Chondrocyte (in vitro differentiated cells): ENCODE data around the gene HS6ST2. TPM values are rescaled to one million over a fixed set of nuclear protein-coding genes. Genes with fewer than 3 reads are reported as not detected.

ENCODE experiments used
- DNase-seq: peaks from one replicate; pipeline ENCODE4 v3.0.0; 2021; ENCODE audit warnings: mixed read lengths, low spot score
- H3K27ac Mint-ChIP-seq: one replicate; pipeline ENCODE4 v1.8.0; 2021; ENCODE audit warnings: mild to moderate bottlenecking, moderate library complexity, mixed read lengths; ENCODE audit not compliant: unreplicated experiment
- H3K27me3 Mint-ChIP-seq: 2 replicates; pipeline ENCODE4 v1.8.0; 2021; ENCODE audit warnings: low read depth, mixed read lengths
- H3K36me3 Mint-ChIP-seq: 2 replicates; pipeline ENCODE4 v1.8.0; 2021; ENCODE audit warnings: low read depth, mixed read lengths
- H3K4me1 Mint-ChIP-seq: 2 replicates; pipeline ENCODE4 v1.8.0; 2021; ENCODE audit warnings: low read depth, mild to moderate bottlenecking, mixed read lengths
- H3K4me3 Mint-ChIP-seq: one replicate; pipeline ENCODE4 v1.8.0; 2021; ENCODE audit warnings: mild to moderate bottlenecking, moderate library complexity, mixed read lengths; ENCODE audit not compliant: unreplicated experiment
- H3K9me3 Mint-ChIP-seq: 2 replicates; pipeline ENCODE4 v1.8.0; 2021; ENCODE audit warnings: low read depth, mixed read lengths
- CTCF ChIP-seq: fragments of 200-600 bp; sonication (generic); IDR thresholded peaks from 2 replicates; pipeline ENCODE4 v1.5.0; 2021; ENCODE audit warnings: antibody characterized with exemption, mild to moderate bottlenecking, moderate library complexity
- long read RNA-seq: library from polyadenylated mRNA; stranded (forward); transcript quantifications from one replicate; pipeline ENCODE4 v2.0.0, GENCODE V29; 2021
- total RNA-seq: library from RNA; stranded (reverse); gene quantifications from 3 replicates; pipeline ENCODE4 v1.2.1, GENCODE V29; 2021

The HS6ST2 gene
- total RNA-seq = 1.9 to 6.6 TPM (median 2.2 TPM) in 3 replicates
- long read RNA-seq, partial matches to known transcripts = 0 of 1 reads
- long read RNA-seq, other reads (novel, unspliced or antisense) = 1 of 1 reads

- Mint-ChIP-seq H3K27ac (peak within 1 kb of the TSS; percentile 32), H3K36me3 (no peaks in the 10 kb centered on the region), H3K4me1 (peaks cover 20% of the 10 kb centered on the region), H3K4me3 (peak within 1 kb of the TSS; percentile 78), H3K9me3 (no peaks in the 10 kb centered on the region), H3K27me3 (peaks cover 15% of the 10 kb centered on the region)
- no peak for DNase-seq
- TF ChIP-seq CTCF = peak; percentile 63
Observed at GRCh38 chrX:132958091-132958703, at the start of gene HS6ST2. Gene HS6ST2, minus strand, starts transcription at chrX:132958629.

GRCh38 chrX:133007458-133007857 lies 49.0 kb upstream of the HS6ST2 start:
- peaks cover under 1% of the 10 kb centered on the region for H3K36me3 Mint-ChIP-seq
- peaks cover 30% of the 10 kb centered on the region for H3K9me3 Mint-ChIP-seq
- no peak for DNase-seq
- no peak for TF ChIP-seq CTCF
- H3K4me1 Mint-ChIP-seq = no peaks in the 10 kb centered on the region
- H3K27ac Mint-ChIP-seq = no peak overlapping the region
- H3K4me3 Mint-ChIP-seq = no peak overlapping the region
- H3K27me3 Mint-ChIP-seq = no peaks in the 10 kb centered on the region

GRCh38 chrX:133005616-133006015 lies 47.2 kb upstream of the HS6ST2 start:
- Mint-ChIP-seq H3K36me3 (no peaks in the 10 kb centered on the region), H3K27me3 (no peaks in the 10 kb centered on the region), H3K27ac (no peak overlapping the region), H3K9me3 (peaks cover 20% of the 10 kb centered on the region), H3K4me3 (no peak overlapping the region), H3K4me1 (no peaks in the 10 kb centered on the region)
- no peak for DNase-seq
- no peak for TF ChIP-seq CTCF

GRCh38 chrX:133005042-133005441 lies 46.6 kb upstream of the HS6ST2 start:
- Mint-ChIP-seq H3K4me1 (no peaks in the 10 kb centered on the region), H3K27ac (no peak overlapping the region), H3K27me3 (no peaks in the 10 kb centered on the region), H3K36me3 (no peaks in the 10 kb centered on the region), H3K9me3 (peaks cover 20% of the 10 kb centered on the region), H3K4me3 (no peak overlapping the region)
- no peak for DNase-seq
- peak; percentile 92 for TF ChIP-seq CTCF

GRCh38 chrX:132999209-132999608 lies 40.8 kb upstream of the HS6ST2 start:
- no peak for TF ChIP-seq CTCF
- Mint-ChIP-seq H3K4me1 (no peaks in the 10 kb centered on the region), H3K36me3 (no peaks in the 10 kb centered on the region), H3K9me3 (no peaks in the 10 kb centered on the region), H3K27me3 (peaks cover 7% of the 10 kb centered on the region), H3K27ac (no peak overlapping the region), H3K4me3 (no peak overlapping the region)
- DNase-seq = no peak
